EL (cell line): ENCODE measurements around the gene OLFML1.
A peak's percentile ranks its signal among the peaks of the same experiment; 100 is the strongest.

Source experiments
- DNase-seq: peaks from one replicate; pipeline ENCODE4 v3.0.0-alpha.2; 2016

The OLFML1 gene

GRCh38 chr11:7533199-7534041, 48.1 kb downstream of the OLFML1 start:
- no peak for DNase-seq

GRCh38 chr11:7534042-7534378, 48.7 kb downstream of the OLFML1 start:
- no peak for DNase-seq

GRCh38 chr11:7536100-7536499, 50.8 kb downstream of the OLFML1 start:
- DNase-seq, result no peak

- no peak for DNase-seq
Observed at GRCh38 chr11:7537265-7537664, 52.0 kb downstream of the OLFML1 start.

- no peak for DNase-seq
Observed at GRCh38 chr11:7538031-7538430, 52.7 kb downstream of the OLFML1 start.

DNA sequence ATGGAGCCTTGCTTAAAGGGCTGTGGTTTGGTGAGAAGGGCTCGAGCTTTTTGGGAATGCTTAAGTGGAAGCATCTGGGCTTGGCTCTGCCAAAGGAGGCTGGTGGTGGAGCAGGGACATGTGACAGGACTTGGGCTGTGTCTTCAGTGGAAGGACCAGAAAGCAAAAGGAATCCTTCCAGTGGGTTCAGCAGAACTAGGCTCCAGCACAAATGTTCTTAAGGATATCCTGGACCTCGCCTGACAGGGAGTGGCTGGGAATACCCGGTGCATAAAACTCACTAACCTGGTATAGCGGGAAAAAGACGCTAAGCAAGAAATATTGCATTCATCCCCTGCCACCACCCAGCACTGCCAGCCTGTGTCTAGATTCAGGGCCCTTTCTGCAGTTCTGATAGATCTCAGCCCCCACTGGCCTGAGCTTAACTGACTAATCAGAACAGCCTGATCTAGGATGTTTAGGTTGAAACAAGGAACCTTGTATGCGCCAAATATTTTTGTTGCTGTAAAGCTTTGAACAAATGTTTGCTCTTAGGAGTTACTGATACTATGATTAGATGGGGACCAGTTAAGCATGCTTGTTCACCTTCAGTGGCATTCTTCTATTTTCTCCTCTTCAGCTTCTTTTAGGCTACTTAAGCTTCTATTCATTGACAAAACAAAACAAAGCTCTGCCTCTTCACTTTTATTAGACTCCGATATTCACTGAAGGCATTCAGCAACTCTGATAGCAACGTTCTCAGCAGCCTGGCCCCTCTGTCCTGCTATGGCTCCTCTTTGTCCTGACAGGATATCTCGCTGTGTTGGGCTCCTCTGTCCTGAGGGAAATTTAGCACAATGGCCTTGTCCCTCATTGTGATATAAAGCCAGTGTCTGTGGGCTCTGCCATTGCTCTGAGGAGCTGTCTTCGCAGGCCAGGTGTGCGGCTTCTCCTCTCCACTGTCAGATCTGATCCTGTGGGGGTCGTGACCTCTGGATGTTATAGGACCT, 53.5 kb downstream of the OLFML1 start:
- DNase-seq, result no peak

DNA sequence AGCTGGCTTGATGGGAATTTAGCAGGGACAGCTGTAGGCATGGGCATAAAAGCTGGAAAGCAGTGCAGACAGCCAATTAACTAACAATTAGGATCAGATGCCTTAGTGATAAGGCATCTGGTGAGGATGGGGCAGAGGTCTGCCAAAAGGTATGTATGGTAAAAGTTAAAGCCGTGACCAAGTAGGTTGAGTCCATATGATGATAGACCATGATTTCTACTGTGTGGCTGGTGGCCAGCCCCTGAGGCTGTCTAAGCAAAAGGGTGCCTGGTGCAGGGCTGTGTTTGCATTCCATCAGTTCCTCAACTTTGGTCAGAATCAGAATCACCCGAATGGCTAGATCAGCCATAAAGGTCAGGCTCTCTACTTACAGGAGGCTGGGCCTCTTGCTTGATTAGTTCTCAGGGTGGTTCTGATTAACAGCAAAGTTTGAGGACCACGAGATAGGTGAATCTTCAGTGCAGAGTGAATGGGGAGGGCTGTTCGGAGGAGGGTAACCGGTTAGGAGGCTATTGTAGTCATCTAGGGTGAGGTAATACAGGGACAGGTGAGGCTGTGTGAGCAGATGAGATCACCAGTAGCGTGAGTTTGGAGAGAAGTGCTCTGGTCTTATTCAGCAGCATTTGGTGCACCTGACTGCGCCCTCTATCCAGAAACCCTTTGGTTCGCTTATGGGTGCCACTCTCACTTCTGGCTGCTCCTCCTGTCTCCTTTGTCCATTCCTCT, 55.7 kb downstream of the OLFML1 start:
- peak; percentile 43 for DNase-seq

GRCh38 chr11:7543302-7543701, 58.0 kb downstream of the OLFML1 start:
- no peak for DNase-seq

- DNase-seq, result no peak
Observed at GRCh38 chr11:7544021-7544420, 58.7 kb downstream of the OLFML1 start.

GRCh38 chr11:7545611-7546010, 60.3 kb downstream of the OLFML1 start:
- no peak for DNase-seq

DNA sequence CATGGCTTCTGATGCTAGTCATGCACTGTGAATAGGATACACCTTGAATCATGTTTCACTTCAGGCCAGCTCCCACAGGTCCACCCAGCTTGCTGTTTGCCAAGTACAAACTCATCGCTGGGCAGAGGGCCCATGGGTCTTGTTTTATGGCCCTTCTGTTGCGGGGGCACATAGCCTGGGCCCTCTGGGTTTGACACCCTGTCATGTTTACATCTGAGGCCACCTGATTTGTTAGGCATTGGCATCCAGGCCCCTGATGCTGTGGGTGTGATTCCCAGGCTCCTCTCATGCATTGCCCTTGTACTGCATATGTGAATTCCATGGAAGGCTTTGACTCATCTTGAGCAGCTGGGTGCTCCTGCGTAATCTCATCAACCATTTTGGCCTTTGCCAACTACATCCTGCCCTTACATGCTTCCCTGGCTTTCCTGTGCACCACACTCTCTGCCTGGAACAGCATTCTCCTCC, 61.1 kb downstream of the OLFML1 start:
- DNase-seq, result no peak

- DNase-seq, result no peak
Observed at GRCh38 chr11:7547687-7548086, 62.4 kb downstream of the OLFML1 start.

DNA sequence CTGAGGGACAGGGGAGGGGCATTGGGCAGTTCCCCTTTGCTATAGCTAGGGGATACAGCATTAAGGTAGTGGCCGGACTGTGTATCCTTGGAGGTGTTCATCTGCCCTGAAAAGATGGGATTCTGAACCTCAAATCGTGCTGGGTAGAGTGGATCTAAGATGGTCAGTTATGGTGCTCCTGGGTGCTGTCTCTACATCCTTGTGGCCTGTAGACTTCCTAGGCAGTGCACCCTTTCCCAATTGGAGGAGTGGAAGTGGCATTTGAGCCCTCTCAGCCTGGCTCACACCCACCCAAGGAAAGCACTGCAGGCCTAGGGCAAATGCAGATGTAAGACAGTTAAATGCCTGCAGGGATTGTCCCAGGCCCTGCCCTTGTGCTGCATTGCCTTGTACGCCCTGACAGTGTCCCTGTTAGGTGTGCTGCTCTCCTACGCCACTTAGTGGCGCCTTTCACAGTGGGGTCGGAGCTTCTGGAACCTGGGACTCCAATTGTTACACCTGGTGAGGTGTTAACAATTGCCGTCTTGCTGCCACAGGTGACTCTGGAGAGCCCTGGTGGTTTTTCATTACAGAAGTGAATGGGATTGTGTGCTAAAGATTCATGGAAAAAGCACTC, 63.5 kb downstream of the OLFML1 start:
- no peak for DNase-seq

DNA sequence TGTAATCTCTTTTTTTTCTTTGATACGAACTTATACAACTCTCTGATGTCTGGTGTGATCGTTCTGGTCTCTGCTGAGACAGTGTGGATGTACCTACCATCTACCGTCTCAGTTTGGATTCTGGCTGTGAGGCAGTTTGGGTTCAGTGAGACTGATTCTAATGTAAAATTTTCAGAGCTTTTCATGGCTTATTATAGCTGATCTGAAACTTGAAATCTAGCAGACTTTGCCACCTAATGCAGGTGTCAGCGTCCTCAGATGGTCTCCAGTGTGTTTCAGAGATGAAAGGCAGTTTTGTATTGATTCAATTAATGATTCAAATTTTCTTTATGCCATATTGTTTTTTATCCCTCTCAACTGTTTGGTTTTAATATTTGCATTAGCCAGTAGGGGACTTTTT, 64.4 kb downstream of the OLFML1 start:
- DNase-seq, result no peak

DNA sequence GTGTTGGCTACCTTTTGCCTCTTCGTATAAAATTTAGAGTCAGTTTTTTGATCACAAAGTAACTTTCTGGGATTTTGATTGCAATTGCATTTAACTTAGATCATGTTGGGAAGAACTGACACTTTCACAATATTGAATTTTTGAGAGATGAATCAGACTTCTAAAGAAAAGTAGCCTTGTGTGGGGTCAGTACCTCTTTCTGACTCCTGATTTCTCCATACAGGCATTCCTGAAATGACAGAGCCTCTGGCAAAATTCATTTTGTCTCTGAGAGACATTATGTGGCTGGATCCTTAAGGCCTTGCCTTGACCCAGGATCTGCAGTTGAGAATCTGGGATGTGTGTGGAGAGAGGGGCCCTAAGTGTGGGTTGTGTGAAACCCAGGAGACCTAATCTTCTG, 66.3 kb downstream of the OLFML1 start:
- peak; percentile 84 for DNase-seq

- no peak for DNase-seq
Observed at GRCh38 chr11:7552666-7553065, 67.4 kb downstream of the OLFML1 start.

DNA sequence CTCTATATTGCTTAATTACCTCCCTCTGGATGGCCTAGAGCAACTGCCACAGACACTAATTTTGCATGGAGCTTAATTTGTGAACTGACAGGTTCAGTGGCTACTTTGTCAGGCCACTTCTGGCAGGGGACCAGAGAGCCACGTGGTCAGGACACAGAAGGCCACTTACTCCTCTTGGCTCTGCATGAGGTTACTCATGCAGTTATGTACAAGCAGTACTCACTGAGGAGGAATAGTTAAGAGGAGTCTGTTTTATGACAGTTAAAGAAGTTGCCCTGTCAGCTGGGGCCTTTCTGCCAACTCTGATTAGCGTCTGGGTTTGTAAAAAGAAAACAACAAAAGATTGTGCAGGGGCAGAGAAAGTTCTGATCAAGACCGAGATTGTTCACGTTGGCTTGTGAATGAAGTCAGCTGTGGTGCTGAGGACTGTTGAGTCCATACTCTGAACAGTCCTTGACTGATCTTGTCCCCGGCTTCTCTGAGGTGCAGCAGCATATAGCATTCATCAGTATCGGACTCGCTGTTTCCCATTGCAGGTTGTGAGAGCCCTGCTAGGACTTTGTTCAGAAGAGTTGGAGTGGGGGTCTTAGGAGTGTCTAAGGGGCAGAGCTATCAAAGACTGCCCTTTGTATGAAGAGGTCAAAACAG, 69.9 kb downstream of the OLFML1 start:
- no peak for DNase-seq

DNA sequence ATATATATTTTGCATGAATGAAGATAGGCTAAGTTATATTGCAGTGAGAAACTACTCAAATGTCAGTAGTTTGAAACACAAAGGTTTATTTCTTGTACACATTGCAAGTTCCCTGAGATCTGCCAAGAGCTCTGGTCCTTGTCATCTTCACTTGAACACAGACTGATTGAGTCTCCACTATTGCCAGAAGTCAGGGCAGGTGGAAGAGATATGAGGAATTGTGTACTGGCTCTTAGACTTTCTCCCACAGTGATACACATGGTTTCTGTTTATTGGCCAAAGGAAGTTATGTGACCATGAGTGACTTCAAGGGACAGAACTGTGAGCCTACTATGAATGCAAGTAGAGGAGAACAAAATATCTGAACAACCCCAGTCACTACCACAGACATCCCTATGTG, 72.7 kb downstream of the OLFML1 start:
- DNase-seq, result no peak

DNA sequence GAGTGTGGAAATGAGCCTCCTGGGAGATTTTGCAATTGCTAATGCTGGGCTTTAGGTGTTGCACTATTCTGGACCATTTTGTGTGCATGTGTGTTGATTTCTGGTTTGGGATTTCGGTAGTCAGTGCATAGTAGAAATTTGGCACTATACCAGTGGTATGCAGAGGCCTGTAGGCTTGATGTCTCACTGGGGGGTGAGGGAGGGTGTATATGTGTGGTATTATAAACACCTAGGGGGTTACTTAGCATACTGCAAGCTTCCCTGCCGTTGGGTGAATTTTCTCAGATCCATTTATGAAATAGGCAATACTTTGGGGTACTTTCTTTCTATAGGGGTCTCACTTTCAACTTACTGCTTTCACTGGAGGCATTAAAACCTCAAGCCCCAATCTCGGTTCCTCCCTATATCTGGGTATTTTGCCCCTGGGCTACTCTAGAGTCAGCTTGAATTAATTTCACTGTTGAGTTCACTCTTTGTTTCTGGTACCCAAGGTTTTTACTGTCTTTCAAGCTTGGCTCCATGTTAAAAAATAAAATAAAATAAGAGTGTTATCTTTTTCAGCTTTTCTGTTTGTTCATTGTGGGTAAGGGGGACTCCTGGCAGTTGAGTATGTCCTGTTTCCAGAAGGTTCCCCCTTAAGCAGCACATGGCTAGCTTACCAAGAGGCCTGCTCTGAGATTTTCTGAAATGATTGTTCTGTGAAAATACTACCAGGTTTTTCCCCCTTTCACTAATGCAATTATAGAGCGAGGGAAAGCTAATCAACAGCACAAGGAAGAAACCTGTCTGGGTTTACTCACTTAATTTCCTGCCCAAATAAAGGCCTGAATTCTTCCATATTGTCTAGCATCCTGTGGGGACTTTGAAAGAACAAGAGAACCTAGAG, 74.3 kb downstream of the OLFML1 start:
- no peak for DNase-seq
